ENCODE results near the gene BGN.

Gene BGN

DNA sequence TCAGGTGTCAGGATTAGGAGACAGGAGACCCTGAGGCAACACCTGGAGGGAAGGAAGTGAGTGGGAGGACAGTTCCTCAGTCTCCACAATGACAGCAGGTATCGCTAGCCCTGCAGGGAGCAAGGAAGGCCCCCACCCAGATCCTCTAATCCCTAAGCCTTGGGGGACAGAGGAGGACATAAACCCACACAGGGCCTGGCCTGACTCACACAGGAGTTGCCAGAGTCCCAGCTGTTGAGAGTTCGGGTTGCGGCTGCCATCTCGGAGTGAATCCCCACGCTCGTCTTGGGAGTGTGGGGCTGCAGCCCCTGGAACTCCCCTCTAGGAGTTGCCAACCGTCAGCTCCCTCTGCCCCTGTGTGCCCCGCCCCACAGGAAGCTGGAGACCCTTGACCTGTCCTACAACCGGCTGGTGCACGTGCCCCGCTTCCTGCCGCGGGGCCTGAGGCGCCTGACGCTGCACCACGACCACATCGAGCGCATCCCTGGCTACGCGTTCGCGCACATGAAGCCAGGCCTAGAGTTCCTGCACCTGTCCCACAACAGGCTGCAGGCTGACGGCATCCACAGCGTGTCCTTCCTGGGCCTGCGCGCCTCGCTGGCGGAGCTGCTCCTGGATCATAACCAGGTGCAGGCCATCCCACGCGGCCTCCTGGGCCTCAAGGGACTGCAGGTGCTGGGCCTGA, 9.2 kb upstream of the BGN start:
- no peak for DNase-seq

DNA sequence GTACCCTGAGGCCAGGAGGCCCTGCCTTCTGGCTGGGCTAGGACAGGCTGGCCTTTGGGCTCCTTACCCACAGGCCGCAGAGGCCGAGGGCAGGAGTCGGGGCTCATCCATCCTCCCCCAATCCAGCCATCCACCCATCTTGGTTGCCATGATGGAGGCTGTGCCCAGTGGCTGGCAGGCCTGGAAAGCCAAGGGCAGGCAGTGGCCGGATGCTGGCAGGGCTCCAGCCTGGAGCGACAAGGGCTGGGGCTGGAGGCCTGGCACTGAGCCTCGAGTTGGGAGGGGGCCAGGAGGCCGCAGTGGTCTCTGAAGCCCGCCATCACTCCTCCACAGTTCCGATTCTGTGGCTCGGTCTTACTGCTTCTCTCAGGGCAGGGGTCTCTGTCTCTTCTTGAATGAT, 8.6 kb upstream of the BGN start:
- DNase-seq = no peak

DNA sequence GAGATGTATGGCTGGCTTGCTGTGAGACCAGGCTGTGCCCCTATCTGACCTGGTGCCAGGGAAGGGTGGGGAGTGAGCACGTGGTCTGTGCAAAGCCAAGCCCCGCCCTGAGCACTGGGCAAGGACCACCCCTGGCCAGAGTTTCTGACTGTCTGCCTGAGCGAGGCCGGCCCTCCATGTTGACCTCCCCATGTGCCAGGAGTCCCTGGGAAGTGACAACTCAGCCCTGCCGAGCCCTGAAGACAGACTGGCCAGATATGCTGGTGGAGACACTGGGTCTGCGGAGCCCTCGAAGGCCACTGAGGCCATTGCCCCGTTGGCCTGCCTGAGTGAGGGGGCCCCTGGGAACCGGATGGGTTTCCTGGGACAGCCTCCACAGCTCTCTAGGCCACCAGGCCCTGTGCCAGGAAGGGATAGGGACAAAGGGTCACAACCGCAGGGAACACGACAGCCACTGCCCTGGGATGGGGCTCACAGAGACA, 7.1 kb upstream of the BGN start:
- DNase-seq = no peak

DNA sequence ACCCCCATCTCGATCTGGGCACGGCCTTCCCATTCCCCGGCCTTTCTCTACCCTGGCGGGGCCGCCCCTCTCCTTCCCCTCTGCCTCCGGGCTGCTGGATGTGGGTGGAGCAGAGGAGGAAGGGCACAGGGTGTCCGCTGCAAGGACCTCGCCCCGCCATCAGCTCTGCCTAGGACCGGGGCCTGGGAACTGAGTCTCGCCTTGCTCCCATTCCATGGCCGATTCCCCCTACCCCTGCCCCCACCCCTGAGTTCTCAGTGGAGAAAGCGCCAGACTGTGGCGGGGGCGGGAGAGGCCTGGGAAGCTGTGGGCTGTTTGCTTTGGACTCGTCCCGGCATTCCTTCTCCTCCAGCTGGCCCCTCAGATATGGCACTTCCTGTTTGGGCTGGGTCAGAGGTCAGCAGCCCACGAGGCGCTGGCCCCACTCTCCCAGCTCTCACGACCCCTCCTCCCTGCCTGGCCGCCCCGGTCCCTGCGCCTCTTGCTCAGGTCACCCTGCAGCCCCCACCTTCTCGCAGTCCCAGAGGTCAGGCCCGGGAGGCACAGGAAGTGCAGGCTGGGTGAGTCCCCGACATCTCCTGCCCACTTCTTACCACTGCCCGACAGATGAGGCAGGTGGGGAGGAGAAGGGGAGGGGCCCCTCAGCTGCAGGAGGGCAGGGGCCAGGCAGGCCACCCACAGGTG, 6.4 kb upstream of the BGN start:
- no peak for DNase-seq

DNA sequence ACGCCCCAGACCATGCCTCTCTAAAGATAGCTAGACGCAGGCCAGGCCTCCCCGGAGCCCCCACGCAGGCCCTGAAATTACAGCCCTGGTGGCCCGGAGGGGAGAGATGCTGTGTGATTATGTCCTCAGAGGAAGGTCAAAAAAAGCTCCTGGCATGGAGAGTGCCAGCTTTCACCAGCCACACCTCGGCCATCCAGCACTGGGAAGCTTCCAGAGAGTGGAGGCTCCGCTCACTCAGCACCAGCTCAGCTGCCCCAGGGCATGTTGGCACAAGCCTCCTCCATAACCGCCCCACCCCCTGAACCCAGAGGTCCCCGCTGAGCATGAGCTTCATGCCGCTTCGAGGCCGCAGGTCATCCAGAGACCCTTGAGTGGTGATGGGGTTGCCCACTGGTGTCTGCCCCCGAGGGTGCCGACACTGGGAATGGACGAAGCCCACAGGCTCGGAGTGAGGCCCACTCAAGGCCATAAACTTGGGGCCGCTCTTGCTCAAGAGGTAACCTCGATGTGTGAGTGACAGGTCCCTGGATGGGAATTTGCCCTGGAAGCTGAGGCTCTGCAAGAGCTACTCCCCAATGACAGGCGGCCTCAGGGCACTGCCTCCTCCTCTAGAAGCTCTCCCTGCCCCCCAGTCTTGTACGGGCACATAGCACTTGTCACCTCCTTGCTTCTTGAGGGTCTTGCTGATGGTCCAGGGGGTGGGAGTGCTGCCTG, 4.4 kb upstream of the BGN start:
- DNase-seq = no peak

DNA sequence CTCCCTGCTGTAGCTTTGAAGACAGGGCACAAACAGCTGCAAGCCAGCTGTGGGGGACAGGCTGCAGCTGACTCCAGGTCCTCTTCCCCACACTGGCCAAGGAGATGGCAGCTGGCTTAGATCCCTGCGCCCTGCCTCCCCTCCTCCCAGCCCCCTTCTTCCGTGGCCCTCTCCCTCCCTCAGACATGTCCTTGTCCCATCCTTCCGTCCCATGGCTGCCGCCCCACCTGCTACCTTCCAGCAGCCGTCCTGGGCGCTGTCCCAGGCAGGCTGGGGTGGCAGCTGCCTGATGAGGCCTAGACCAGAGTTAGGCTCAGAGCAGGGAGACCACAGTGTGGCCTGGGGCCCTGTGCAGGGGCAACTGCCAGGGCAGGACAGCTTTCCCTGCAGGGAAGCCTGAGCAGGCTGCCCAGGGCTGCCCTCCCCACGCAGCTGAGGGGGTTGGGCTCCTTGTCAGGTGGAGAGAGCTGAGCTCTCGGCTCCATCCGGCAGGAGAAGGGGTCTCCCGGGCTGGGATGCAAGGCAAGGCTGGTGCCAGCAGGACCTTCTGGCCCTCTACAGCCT, 3.3 kb upstream of the BGN start:
- DNase-seq = no peak

DNA sequence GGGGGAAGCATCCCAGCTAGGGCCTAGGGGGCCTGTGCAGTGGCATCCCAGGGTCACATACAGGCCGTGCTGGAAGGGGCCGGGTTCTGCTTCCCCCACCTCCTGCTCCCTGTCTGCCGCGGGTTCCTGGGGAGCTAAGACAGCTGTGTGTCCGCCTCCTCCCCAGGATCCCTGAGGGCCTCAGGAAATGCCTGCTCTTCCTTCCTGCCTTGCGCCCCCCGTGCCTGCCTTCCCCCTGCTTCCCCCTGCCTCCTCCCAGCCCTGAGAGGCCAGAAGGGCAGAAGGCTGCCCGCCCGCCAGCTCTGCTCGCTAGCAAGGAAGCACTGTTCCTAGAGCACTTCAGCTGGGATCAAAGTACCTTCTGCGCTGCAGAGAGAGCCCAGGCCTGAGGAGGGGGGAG, 2.9 kb upstream of the BGN start:
- DNase-seq = no peak

DNA sequence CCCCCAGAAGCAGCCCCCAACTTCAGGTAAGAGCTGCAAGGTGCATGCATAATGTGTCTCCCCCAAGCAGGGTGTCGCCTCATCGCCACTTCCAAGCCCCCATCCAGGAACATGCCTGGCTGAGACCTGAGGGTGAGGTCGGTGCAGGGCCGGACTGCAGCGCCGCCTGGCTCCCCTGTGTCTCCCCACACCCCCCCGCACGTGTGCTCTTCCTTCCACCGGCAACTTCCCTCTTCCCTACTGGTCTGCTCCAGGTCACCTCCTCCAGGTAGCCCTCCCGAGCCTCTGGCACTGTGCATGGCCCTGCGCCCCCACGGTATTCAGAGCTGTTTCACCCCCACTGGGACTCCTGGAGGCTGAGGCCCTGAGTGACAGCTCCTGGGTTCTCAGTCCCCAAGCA, 2.2 kb upstream of the BGN start:
- DNase-seq = no peak

DNA sequence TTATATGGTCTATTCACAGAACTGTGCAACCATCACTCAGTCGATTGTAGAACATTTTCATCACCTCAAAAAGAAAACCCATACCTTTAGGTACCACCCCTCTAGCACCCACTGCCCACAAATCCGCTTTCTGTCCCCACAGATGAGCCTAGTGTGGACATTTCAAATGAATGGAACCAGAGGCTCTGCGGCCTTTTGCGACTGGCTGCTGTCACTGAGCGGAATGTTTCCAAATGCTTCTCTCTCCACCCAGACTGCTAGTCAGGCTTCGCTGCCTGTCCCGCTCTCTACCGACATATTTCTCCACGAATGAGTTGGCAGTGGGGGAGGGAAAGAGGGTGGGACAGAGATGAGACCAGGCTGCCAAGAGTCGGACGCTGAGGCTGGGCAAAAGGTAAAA, 1.7 kb upstream of the BGN start:
- no peak for DNase-seq

DNA sequence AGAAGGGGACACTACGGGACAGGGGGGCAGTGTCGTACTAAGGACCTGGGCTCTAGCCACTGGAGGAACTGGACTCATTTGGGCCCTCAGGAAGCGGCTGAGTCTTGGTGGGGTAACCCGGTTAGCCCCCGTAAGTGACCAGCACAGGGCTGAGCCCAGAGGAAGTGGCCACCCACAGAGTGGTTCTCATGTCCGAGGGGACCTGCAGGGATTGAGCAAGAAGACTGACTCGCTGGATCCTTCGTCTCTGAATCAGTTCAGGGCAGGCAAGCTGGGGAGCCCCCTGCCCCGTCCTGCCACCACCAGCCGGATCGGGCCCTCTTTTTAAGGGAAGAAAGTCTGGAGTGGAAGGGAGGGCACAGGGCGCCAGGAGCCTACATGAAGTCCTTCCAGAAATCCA, 719 bp upstream of the BGN start:
- DNase-seq = peak in 3 of 4 experiments; percentile 15 to 33 (median 21)

DNA sequence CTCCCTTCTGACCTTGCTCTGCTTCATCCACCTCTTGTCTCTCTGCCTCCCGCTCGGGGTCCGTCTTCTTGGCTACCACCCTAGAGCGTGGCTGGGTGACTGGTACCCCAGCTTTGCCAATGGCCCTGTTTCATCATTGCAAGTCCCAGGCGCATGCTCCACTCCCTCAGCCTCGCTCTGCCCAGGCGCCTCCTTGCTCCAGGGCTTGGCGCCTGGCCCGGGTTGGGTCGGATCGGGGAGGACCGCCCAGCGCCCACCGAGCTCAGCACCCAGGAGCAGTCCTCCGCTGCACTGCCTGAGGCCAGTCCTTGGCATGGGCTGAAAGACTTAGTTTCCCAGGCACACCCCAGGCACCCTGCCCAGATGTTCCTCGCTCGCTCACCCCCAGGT, 577 bp downstream of the BGN start:
- no peak for DNase-seq

DNA sequence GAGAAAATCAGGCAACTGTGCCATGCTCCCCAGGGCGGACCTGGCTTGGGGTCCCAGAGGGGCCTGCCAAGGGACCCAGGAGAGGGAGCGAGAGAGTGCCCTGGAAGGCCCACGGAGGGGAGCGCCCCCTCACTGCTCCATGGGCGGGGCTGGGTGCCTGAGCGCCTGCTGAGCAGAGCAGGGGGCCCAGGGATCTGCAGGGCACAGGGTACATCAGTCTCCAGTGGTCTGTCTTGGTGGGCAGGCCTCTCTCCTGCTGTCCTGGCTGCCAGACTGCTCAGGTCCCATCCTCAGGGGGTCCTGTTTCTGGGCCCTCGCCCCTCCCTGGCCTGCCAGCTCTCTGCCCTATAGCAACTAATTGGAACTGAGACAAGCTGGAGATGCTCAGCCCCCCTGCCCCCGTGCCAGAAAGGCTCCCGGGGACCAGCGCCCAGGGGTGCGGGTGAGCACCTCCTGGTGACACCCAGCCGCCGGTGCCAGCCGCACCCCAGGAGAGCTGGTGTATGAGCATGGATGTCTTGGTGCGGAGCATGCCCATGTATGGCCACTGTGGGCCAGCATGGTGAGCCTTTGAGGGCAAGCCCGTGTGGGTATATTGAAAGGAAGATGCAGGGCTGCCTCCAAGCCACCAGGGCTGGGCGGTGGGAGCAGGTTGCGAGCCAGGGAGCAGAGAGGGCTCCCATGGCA, 1.3 kb downstream of the BGN start:
- no peak for DNase-seq

DNA sequence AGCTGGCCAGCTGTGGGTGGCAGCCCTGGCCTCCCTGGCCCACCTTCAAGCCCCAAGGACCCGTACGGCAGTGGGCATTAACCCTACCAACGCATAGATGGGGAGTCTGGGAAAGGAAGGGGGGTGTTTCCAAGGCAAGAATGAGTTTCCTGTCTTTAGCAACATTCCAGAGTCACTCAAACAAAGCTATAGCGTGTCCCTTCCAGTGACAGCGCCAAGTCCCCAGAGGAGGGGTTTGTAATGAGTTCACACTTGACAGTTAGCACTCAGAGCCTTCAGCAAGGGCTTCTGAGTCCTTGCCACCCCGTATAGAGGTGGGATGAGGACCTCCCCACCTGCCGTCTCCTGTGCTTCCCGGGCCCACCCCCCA, 1.8 kb downstream of the BGN start:
- DNase-seq = no peak

DNA sequence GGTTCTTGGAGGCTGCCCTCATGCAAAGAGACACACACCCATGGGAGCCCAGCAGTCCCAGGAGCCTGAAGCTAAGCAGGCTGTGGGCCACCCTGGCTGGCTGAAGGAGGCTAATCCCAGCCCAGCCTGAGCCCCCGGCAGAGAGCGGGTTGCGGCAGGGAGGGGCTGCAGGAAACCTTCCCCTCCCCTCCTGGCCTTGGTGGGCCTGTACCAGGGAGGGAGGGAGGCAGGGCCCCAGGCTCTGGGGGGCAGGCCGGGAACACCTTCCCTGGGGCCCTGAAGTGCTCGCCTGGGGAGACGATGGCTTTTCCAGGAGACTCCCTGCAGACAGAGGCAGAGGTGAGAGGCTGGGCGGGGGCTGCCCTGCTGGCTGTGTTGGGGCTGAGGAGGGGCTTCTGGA, 3.7 kb downstream of the BGN start:
- DNase-seq = no peak

DNA sequence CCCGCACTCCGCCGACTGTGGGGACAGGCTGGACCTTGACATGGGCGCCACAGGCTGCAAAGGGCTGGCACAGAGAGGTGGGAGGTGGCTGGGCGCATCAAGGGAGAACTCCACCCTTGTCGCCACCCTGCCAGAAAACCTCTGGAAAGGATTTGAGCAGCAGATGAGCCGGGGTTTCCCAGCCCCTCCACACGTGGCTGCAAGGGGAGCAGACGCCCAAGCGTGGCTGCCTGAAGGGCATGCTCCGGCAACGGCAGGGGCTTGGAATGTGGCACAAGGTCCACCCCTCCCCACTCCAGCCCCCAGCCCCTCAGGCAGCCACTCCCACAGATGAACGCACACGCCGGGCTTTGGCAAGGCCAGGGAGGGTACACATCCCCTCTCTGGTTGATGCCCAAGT, 4.6 kb downstream of the BGN start:
- no peak for DNase-seq

DNA sequence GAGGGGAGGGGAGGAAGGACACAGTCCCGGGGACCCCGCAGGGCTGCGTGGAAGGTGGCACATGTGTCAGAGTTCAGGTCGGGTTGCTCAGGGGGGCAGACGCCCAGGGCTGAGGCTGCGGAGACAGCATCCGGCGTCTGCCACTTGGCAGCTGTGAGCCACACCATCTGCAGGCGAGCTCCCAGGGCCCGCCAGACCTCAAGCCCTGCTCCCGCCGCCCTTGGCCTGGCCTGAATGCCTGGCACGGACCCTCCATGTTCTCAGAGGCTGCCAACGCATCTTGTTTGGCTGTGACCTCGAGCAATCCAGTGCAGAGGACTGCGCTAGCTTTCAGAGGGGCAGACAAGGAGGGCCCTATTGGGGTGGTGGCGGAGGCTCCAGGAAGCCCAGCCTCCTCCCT, 5.1 kb downstream of the BGN start:
- no peak for DNase-seq

DNA sequence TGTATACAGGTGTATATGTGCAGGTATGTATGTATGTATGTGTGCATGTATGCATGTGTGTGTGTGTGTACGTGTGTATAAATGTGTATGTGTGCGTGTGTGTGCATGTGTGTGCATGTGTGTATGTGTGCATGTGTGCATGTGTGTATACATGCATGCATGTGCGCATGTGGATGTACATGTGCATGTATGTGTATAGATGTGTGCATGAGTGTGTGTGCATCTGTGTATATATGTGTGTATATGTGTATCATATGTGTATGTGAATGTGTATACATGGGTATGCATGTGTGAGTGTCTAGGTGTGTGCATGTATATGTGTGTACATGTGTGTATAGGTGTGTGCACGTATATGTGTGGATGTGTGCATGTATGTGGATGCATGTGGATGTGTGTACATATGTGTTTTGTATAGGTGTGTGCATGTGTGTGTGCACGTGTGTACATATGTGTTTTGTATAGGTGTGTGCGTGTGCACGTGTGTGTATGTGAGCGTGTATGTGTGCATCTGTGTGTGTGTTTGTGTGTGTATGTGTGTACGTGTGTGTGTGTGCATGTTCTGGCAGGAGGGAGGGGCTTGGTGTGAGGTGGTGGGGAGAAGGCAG, 6.0 kb downstream of the BGN start:
- no peak for DNase-seq

DNA sequence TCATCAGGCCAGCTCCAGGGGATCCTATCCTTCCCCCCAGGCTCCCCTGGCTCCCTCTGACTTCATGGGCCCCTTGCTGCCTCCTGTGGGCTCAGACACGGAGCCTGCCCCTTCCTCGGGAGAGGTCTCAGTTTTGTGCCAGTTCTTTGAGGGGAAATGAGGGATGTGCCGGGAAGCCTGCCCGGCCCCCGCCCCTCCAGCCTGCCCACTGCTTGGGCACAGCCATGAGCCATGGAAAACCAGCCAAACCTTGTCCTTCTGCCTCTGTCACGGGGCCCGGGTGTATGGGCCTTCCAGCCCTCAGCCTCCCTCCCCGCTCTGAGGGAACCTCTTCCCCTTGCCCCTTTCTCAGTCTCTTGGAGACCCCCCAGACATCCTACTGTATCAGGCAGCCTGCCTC, 6.8 kb downstream of the BGN start:
- DNase-seq = no peak

DNA sequence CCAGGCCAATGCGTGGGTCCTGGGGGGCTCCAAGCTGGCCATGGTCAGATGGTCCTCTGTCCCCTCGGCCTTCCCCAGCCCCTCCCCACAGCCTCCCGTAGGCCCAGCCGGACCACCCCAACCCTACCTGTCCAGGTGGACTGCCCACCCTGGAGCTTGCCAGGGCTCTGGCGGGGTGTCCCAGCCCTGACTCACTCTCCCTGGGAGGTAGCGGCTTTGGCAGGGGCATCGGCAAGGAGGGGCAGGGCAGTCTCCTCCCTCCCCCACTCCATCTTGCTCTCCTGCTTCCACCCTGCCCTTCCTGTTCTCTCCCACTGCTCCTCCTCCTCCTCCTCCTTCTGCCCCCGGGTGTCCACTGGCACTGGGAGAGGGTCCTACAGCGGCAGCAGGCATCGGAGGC, 7.4 kb downstream of the BGN start:
- DNase-seq = no peak

DNA sequence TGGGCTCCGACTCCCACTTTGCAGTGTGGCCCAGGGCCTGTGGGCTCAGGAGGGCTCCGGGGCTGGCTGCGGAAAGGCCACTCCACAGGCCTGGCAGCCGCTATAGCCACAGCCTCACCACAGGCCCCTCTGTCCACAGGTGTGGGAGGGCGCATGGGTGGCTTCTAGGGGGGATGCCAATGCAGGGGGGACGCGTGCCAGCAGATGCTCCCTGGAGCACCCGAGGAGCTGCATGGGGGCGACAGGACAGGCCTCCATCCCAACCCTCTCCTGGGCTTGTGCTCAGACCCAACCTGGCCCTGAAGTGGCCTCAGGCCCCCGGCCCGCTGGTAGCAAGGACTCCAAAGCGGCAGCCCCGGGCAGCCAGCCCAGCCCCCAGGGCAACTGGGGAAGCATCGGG, 8.0 kb downstream of the BGN start:
- no peak for DNase-seq

DNA sequence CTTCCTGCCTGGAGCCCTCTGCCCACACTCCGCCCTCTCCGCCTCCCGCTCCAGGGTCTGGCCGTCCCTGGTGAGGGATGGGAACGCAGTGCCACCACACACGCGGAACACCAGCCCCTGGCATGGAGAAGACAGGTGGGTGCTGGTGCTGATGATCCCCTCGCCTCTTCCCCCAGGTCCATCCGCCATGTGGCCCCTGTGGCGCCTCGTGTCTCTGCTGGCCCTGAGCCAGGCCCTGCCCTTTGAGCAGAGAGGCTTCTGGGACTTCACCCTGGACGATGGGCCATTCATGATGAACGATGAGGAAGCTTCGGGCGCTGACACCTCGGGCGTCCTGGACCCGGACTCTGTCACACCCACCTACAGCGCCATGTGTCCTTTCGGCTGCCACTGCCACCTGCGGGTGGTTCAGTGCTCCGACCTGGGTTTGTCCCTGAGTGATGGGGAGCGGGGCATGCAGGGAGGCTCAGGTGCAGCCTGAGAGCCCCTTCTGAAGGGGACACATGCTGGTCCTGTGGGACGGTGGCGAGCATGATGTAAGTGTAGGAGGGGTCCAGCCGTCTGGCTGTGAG, 9.8 kb downstream of the BGN start:
- DNase-seq = no peak

DNA sequence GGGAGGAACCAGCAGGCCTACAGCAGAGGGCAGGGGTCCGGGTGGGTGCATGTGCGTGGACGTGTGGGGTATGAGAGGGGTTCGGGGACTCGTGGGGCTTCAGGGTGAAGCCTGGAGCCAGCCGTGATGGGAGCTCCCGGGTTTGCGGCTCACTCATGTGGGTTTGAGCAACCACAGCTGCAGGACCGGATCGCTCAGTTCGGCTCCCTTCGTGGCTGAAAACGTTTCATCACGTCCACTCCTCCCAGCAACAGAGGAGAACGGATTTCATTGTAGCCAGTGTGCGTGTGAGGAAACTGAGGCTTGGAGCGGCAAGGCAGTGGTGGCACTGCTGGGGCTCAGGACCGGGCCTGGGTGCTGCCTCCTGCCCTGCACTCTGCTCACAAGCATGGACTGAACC, 10.6 kb downstream of the BGN start:
- no peak for DNase-seq

Measured in suppressor macrophage (primary cell).